Amniotic epithelial cell (primary cell): ENCODE measurements around the gene YRDC.

Source experiments
- DNase-seq: peaks from one replicate; pipeline ENCODE4 v3.0.0-alpha.2; 2010; ENCODE audit warnings: low read depth

YRDC gene, protein sequence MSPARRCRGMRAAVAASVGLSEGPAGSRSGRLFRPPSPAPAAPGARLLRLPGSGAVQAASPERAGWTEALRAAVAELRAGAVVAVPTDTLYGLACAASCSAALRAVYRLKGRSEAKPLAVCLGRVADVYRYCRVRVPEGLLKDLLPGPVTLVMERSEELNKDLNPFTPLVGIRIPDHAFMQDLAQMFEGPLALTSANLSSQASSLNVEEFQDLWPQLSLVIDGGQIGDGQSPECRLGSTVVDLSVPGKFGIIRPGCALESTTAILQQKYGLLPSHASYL

GRCh38 chr1:37807555-37808368 is at the start of gene YRDC, which contains the start of gene C1orf122:
Gene YRDC, minus strand, starts transcription at chr1:37808208. Its CDS starts 28 bp downstream, at chr1:37808180.
Gene C1orf122, plus strand, starts transcription at chr1:37807790. Its CDS starts 615 bp downstream, at chr1:37808405.
- DNase-seq: peak; percentile 90

GRCh38 chr1:37854406-37854805 is 46.4 kb upstream of the YRDC start:
- no peak for DNase-seq

- no peak for DNase-seq
These were observed 45.1 kb upstream of the YRDC start for GRCh38 chr1:37853157-37853556.

DNA sequence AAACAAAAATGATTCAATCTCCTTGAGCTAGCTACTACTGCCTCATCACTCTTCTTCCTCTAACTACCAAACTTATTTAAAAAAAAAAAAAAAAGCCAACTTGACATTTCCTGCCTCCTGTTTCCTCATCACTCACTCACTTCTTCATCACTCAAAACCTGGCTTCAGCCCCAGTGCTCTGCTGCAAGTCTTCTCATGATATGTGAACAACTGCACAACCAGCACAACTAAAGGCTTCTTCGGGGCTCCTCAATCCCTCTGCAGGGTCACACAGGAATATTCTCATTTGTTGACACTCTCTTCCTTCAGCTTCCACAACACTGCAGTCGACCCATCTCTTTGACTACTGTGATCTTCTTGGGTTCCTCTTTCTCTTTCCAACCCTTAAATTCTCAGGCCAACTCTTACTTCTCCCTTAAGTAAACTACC is 43.8 kb upstream of the YRDC start:
- no peak for DNase-seq

DNA sequence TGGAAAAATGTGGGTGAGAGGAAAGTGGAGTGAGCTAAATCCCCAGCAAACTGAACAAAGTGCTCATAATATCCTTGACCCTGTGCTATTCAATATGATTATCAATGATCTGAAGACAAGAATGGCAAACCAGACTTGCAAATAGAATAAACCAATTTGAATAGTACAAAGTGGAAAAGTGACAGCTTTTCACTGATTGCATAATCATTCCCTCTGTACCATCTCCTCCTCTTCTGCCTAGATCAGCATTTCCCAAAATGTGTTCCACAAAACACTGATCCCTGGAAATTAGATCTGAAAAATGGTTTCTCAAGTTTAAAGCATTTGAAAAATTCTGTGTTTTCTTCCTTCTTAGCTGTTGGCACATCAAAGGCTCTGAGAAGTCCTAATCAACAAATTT is 43.3 kb upstream of the YRDC start:
- DNase-seq: no peak

DNA sequence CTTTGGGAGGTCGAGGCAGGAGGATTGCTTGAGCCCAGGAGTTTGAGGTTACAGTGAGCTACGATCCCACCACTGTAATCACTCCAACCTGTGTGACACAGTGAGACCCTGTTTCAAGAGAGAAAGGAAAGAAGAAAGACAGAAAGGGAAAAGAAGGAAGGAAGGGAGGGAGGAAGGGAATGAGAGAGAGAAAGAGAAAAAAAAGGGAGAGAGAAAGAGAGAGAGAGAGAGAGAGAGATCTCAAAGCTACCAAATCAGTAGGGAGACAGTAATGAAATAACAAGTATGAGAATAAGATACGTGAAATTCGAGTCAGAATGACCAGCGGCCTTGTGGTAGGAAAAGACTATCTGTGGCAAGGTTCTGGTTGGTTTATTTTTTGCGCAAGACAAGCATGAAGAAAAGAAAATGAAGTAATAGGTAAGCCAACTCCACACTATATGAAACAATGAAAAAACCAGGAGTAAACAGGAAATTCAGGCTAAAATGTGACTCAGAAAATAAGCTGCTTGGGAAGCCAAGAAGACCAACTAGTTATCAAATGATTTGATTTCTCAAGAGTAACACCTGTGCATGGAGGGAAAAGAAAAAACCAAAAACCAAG is 42.4 kb upstream of the YRDC start:
- peak; percentile 81 for DNase-seq

DNA sequence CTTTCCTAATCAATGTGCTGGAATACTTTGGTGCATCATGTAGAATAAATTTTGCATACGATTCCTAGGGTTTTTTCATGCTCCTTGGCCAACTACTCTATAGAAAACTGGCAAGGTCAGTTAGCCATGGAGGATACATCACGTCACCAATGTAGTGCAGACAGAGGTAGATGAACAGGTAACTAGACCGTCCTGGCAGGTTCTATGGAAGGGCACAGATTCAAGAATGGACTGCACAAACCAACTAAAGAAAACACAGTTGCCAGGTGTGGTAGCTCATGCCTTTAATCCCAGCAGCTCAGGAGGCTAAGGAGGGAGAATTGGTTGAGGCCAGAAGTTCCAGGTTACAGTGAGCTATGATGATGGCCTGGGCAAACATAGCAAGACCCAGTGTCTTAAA is 41.5 kb upstream of the YRDC start:
- DNase-seq: no peak

- no peak for DNase-seq
These were observed 38.8 kb upstream of the YRDC start for GRCh38 chr1:37846647-37847339.

GRCh38 chr1:37845786-37846185 is 37.8 kb upstream of the YRDC start:
- DNase-seq: no peak

DNA sequence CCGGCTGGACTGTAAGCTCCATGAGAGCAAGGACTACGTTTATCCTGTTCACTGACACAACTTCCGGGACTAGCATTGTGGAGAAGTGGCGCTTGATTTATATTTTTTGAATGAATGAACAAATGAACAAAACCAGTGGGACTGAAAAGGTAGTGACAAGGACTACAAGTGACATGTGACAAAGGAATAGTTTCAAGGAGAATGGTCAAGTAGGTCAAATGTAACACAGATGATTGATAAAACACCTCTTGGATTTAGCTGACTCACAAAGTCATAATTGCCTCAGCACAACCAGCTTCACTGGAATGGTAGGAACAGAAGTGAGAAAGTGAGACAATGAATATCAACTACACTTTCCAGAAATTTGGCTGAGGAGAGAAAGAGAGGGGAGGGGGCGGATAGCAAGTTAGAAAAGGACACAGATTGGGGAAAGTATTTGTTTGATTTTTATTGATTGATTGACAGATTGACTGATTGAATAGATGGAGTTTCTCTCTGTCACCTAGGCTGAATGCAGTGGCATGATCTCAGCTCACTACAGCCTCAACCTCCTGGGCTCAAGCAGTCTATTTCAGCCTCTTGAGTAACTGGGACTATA is 37.1 kb upstream of the YRDC start:
- DNase-seq: no peak

GRCh38 chr1:37844536-37844935 is 36.5 kb upstream of the YRDC start:
- no peak for DNase-seq

GRCh38 chr1:37841652-37842051 is 33.6 kb upstream of the YRDC start:
- no peak for DNase-seq

DNA sequence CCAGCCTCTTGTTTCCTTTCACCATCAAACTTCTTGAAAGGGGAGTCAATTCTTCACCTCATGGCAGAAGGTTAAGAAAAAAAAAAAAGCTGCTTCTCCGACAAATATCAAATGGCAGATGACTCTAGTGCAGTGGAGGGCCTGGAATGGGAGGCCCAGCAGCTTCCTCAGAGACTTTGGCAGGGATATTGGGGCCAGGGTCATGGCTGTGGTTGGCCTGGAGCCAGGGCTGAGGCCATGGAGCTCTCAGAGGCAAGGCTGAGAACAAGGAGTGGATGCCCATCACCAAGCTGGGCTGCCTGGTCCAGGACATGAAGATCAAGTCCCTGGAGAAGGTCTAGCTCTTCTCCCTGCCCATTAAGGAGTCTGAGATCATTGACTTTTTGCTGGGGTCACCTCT is 32.7 kb upstream of the YRDC start:
- DNase-seq: no peak

DNA sequence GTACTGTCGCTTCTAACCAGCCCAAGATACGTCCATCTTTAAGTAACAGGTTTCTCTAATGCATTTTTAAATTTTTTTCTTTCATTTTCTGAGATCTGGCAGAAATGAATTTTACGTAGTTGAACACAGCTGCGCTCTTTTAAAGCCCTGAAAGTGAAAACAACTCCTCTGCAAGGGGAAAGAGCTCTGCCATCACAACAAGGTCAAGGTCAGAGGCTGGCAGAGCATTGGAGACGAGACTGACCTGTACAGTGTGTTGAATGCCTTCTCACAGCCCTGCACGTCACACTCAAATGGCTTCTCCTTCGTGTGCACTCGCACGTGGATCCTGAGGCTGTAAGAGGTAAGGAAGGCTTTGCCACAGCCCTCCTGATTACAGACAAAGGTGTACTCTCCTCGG is 31.7 kb upstream of the YRDC start:
- no peak for DNase-seq

DNA sequence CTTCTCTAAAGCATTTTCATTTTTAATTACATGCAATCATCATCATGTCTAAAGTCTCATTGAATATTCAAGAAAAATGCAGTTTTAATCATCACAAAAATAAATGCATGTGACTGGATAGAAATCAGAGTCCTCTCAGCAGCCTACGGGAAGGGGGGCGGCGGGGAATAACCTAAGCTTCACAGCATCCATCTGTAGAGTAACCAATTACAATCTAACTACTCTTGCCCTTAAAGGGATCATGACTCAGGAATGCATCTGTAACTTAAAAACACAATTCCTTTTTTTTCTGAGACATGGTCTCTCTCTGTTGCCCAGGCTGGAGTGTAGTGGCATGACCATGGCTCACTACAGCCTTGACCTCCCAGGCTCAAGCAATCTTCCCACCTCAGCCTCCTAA is 28.8 kb upstream of the YRDC start:
- no peak for DNase-seq

- no peak for DNase-seq
These were observed 23.8 kb upstream of the YRDC start for GRCh38 chr1:37831809-37832208.

GRCh38 chr1:37831109-37831508 is 23.1 kb upstream of the YRDC start:
- no peak for DNase-seq

DNA sequence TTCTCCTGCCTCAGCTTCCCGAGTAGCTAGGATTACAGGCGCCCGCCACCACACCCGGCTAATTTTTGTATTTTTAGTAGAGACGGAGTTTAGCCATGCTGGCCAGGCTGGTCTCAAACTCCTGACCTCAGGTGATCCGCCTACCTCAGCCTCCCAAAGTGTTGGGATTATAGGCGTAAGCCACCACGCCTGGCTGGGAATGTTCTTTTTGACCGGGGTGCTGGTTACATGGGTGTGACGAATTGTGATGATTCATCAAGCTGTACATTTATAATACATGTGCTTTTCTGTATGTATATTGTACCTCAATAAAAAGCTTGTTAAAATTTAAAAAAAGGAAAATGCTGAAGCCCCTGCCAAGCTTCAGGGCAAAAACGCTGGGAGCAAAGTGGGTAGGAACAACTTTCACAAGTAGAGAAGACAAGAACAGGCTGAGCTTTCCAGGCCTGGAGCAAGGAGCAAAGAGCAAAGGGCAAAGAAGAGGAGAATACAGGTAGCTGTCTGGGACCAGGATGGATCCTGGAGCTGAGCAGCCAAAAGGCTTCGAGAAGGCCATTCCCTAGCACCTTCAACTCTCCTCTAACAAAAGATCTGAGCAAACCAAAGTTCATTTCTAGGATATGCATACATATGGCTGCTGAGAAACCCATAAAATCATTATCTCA is 20.5 kb upstream of the YRDC start:
- no peak for DNase-seq

- DNase-seq: no peak
These were observed 17.5 kb upstream of the YRDC start for GRCh38 chr1:37825506-37825905.

DNA sequence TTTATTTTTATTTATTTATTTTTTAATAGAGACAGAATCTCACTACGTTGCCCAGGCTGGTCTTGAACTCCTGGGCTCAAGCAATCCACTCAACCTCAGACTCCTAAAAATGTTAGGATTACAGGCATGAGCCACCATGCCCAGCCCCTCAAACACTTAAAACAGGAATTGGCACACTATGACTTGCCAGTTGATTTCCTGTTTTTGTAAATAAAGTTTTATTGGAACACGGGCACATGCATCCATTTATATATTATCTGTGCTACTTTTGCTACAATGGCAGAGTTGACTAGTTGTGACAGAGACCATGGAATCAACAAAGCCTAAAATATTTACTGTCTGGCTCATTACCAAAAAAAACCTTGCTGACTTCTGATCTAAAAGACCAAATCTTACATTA is 16.0 kb upstream of the YRDC start:
- no peak for DNase-seq
